ENCODE results near the gene COL15A1. TPM values are rescaled to one million over a fixed set of nuclear protein-coding genes. Genes with fewer than 3 reads are reported as not detected.
"Not testable (repeated sequence)": the region's sequence is repeated elsewhere in the genome, so short reads cannot be mapped to it uniquely, and the experiment has no call there.

Gene COL15A1
- total RNA-seq, 2 experiments from 2014 or later, result 0.06 TPM; not detected in 1

DNA sequence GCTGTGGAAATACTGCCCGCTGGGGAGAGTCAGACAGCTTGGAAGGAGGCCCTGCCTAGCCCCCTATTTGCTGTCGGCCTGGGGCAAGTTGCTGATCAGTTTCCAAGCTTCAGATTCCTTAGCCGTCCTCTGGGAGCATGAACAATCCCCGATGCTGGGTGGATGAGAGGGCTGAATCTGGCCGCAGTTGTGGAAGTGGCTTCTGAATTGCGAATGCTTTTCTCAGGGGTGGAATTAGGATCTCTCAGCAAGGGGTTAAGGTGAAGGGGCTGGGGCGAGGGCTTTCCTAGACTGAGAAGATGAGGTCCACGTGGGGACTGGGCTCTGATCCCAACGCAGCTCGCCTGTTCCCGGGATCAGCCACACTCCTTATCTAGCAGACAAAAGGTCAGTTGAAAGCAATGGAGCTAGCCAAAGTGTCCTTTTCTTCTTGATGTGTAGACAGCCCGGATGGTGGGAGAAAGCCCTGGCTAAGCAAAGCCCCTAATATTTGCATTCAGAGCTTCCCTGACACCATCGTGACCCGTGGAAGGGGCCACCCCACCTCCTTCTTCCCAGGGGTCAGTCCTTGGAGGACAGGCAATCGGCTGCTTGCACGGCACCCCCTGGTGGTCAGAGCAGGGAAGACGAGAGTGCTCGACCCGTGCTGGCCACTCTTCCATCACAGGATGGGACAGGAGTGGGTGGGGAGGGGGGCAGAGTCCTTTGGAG lies 54.9 kb downstream of the COL15A1 start:
- Mint-ChIP-seq H3K27me3 (no peaks in the 10 kb centered on the region), H3K9me3 (no peaks in the 10 kb centered on the region), H3K36me3 (no peaks in the 10 kb centered on the region), H3K4me3 (no peak overlapping the region), H3K27ac (no peak overlapping the region), H3K4me1 (peaks cover 17% of the 10 kb centered on the region)
- peak; percentile 60 for DNase-seq

DNA sequence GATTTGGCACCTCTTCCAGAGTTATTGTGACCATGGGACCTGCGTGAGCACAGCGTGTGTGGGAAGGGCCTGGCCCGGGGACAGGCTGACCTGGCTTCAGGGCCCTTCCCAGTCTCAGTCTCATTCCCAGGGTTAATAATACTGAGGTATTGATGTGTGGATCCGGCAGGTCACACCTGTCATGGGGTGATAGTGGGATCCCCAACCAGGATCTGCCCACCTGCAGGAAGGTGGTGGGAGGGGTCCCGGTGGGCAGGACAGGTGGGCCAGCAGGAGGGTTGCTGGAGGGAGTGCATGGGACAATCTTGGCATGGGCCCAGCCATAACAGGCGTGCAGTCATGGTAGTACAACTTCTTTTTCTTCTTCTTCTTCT lies 55.4 kb downstream of the COL15A1 start:
- Mint-ChIP-seq H3K27ac (no peak overlapping the region), H3K36me3 (no peaks in the 10 kb centered on the region), H3K27me3 (no peaks in the 10 kb centered on the region), H3K4me1 (peaks cover 14% of the 10 kb centered on the region), H3K9me3 (no peaks in the 10 kb centered on the region), H3K4me3 (no peak overlapping the region)
- DNase-seq, result no peak

DNA sequence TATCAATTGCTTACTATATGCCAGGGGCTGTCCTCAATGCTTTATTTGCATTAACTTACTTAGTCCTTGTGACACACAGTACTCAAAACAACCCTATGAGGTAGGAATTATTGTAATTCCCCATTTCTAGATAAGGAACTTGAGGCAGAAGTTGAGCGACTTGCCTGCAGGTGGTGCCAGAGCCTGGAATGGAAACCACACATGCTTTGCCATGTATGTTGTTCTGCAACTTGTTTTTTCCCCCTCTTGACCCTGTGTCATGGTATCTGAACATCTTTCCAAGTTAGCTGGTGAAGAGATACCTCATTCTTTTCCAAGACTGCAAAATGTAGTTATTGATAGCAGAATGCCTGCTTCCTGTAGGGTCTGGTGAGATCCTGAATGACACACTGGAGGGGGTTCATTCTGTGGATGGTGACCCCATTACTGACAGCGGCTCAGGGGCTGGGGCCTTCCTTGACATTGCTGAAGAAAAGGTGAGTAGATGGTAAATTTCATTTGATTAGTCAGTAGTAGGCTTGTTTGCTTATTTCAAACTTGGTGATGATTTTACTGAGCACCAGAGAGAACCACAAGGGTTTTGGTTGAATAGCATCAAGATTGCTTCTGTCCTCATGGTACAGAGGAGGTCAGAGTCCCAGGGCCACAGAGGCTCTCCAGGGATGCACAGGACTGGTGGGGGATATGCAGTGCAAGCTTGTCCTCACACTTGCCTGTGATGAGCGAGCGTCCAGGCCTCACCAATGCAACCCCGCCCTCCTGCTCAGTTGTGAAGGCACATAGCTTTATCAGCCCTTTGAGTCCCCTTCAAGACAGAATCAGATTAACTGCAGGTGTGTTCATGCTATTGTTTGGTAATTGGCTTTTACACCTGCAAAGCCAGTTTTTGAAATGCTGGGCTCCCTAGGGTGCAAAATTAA lies 57.0 kb downstream of the COL15A1 start:
- Mint-ChIP-seq H3K9me3 (no peaks in the 10 kb centered on the region), H3K27ac (no peak overlapping the region), H3K27me3 (no peaks in the 10 kb centered on the region)

DNA sequence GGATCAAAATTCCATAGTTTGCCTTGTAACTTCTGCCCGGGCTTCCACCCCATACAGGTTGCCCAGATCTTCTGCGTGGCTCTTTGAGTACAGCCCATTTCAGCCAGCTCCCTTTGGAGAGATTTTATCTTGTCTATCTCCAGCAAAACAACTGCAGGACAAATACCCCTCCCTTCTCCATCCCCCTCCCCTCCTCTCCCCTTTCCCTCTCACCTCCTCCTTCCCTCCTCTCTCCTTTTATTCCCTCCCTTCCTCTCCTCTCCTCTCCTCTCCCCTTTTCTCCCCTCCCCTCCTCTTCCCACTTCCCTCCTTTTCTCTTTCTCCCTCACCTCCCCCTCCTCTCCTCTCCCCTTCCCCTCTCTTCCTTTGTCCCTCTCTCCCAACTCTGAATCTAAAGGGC lies 58.2 kb downstream of the COL15A1 start:
- DNase-seq, result no peak
- peaks cover 14% of the 10 kb centered on the region for H3K4me1 Mint-ChIP-seq
- no peak overlapping the region for H3K4me3 Mint-ChIP-seq
- no peaks in the 10 kb centered on the region for H3K27me3 Mint-ChIP-seq
- H3K36me3 Mint-ChIP-seq, result no peaks in the 10 kb centered on the region
- H3K9me3 Mint-ChIP-seq, result no peaks in the 10 kb centered on the region
- no peak overlapping the region for H3K27ac Mint-ChIP-seq

More for the DNA sequence above, 57.0 kb downstream of the COL15A1 start:
- Mint-ChIP-seq H3K4me1 (peaks cover 14% of the 10 kb centered on the region), H3K4me3 (no peak overlapping the region), H3K36me3 (no peaks in the 10 kb centered on the region)
- peak; percentile 39 for DNase-seq

DNA sequence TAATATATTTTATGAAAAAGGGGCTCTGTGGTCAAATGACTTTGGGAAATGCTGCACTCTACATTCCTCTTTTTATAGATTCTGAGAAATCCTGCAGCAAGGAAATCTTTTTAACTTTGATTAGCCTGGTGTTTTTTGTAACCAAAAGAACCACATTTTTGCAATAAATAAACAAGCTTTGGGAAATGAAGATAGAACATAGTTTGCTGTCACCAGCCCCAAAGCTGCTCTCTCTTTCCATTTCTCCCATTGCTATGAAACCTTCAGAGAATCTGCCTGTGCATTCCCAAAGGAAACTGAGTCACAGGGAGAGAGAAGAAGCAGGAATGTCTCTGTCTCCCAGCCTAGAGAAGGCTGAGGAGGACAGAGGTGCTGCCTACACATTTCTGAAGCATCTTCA lies 59.0 kb downstream of the COL15A1 start:
- Mint-ChIP-seq H3K36me3 (no peaks in the 10 kb centered on the region), H3K27ac (no peak overlapping the region), H3K4me3 (no peak overlapping the region), H3K9me3 (no peaks in the 10 kb centered on the region), H3K27me3 (no peaks in the 10 kb centered on the region), H3K4me1 (peaks cover 13% of the 10 kb centered on the region)
- DNase-seq, result no peak

DNA sequence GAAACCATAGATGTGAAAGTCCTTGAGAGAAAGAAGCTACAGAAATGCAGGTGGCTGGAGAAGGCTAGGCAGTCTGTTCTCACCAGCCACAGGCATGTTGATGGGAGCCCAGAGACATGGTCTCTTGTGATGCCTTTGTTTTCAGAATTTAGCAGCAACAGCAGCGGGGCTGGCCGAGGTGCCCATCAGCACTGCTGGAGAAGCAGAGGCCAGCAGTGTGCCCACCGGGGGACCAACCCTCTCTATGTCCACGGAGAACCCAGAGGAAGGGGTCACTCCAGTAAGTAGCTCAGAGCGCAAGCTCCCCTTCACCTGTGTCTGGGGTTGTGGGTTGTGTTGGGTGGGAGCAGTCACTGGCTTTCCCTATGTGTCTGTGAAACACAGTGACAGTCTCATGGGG lies 59.6 kb downstream of the COL15A1 start:
- Mint-ChIP-seq H3K4me3 (no peak overlapping the region), H3K27ac (no peak overlapping the region), H3K4me1 (peaks cover 12% of the 10 kb centered on the region), H3K36me3 (no peaks in the 10 kb centered on the region), H3K27me3 (no peaks in the 10 kb centered on the region), H3K9me3 (no peaks in the 10 kb centered on the region)
- no peak for DNase-seq

DNA sequence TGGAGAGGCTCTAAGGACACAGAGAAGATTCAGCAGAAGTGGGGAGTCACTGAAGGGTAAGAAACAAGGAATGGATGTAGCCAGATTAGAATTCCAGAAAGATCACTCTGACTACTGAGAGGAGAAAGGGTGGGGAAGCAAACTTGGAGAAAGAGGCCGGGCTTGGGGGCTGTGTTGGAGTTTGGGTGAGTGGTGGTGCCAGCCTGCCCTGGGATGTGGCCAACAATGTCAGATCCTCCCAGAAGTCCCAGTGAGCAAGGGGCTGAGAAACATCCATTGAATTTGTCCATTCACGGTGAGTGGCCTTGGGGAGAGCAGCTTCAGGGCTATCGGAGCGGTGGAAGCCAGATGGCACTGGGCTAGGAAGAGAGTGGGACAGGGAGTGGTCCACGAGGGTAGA lies 60.4 kb downstream of the COL15A1 start:
- DNase-seq, result no peak
- Mint-ChIP-seq H3K4me3 (no peak overlapping the region), H3K27me3 (no peaks in the 10 kb centered on the region), H3K9me3 (no peaks in the 10 kb centered on the region), H3K27ac (no peak overlapping the region), H3K36me3 (no peaks in the 10 kb centered on the region), H3K4me1 (peaks cover 12% of the 10 kb centered on the region)

DNA sequence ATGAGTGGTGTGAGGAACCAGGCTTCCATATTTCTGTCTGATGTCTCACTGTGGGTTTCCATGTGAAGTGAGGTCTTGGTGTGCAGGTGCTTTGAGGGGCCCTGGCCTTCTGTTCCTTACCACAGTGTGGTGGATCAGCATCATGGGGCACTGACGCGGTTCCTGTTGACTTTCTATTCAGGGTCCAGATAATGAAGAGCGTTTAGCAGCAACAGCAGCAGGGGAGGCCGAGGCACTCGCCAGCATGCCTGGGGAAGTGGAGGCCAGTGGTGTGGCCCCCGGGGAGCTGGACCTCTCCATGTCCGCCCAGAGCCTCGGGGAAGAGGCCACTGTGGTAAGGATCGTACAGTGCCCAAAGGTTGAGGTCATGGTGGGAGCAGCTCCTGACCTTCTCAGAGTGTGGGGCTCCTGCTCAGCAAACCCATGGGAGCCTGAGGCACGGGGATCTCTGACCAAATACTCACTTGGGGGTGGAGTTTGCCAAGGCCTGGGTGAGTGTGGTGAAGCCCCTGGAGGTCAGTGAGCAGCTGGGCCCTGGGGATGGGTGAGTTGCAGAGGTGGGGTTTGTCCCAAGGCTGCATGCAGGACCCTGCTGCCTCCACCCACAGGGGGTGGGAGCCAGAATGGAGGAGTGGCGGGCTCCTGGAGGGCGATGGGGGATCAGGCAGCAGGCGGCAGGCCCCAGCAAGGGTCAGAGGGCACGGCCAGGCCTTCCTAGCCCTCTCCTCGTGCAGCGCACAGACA lies 61.2 kb downstream of the COL15A1 start:
- H3K27me3 Mint-ChIP-seq, result no peaks in the 10 kb centered on the region
- no peak for DNase-seq
- H3K4me3 Mint-ChIP-seq, result no peak overlapping the region

DNA sequence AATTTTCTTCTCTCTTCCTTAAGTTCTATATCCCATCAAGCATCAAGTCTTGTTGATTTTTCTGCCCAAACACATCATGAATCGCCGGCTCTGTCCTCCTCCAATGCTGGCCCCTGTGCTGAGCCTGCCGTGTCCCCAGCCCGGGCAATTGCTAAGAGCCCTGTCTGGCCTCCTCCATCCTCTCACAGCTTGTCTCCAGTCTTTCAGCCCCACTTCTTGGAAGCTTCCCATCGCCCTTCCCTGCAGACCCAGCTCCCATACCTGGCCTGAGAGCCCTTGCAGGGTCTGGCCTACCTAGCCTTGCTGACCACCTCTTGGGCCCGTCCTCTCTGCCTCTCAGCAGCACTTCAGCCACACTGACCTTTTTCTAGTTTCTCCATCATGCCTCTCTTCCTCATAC lies 61.9 kb downstream of the COL15A1 start:
- Mint-ChIP-seq H3K27ac (no peak overlapping the region), H3K27me3 (no peaks in the 10 kb centered on the region), H3K36me3 (peaks cover 5% of the 10 kb centered on the region), H3K9me3 (peaks cover 5% of the 10 kb centered on the region), H3K4me1 (peaks cover 7% of the 10 kb centered on the region), H3K4me3 (no peak overlapping the region)
- no peak for DNase-seq

More for the DNA sequence above, 61.2 kb downstream of the COL15A1 start:
- H3K9me3 Mint-ChIP-seq, result peaks cover under 1% of the 10 kb centered on the region
- H3K36me3 Mint-ChIP-seq, result peaks cover under 1% of the 10 kb centered on the region
- peaks cover 12% of the 10 kb centered on the region for H3K4me1 Mint-ChIP-seq
- no peak overlapping the region for H3K27ac Mint-ChIP-seq

DNA sequence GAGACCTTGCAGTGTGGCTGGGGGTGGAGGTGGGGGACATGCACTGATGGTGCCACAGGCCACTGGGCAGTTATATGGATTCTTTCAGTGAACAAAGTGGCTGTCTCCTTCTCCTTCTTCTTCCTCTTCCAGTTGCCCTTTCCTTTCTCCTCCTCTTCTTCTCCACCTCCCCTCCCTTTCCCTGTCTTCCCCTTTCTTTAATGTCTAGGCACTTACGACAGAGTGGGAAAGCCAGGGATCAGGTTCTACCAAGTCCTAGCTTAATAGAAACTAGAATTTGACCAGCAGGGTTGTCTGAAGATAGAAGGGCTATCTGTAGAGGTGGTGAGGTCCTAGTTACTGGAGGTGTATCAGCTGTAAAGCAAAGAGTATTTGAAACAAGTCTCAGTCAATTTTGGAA lies 62.8 kb downstream of the COL15A1 start:
- H3K4me3 Mint-ChIP-seq, result no peak overlapping the region
- H3K27ac Mint-ChIP-seq, result no peak overlapping the region
- peaks cover 1% of the 10 kb centered on the region for H3K4me1 Mint-ChIP-seq
- peaks cover 11% of the 10 kb centered on the region for H3K9me3 Mint-ChIP-seq
- DNase-seq, result no peak
- no peaks in the 10 kb centered on the region for H3K27me3 Mint-ChIP-seq
- peaks cover 5% of the 10 kb centered on the region for H3K36me3 Mint-ChIP-seq

DNA sequence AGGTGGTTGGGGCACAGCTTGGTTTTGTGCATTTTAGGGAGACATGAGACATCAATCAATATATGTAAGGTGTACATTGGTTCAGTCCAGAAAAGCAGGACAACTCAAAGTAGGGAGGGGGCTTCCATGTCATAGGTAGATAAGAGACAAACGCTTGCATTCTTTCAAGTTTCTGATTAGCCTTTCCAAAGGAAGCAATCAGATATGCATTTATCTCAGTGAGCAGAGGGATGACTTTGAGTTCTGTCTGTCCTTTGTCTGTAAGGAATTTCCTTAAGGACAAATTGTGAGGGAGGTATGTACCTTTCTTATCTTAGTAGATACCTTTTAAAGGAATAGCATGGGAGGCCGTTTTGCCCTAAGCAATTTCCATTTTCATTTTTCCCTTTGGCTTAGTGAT lies 63.3 kb downstream of the COL15A1 start:
- Mint-ChIP-seq H3K27me3 (no peaks in the 10 kb centered on the region), H3K4me1 (no peaks in the 10 kb centered on the region), H3K9me3 (peaks cover 11% of the 10 kb centered on the region), H3K4me3 (no peak overlapping the region), H3K27ac (no peak overlapping the region), H3K36me3 (peaks cover 5% of the 10 kb centered on the region)
- DNase-seq, result no peak

DNA sequence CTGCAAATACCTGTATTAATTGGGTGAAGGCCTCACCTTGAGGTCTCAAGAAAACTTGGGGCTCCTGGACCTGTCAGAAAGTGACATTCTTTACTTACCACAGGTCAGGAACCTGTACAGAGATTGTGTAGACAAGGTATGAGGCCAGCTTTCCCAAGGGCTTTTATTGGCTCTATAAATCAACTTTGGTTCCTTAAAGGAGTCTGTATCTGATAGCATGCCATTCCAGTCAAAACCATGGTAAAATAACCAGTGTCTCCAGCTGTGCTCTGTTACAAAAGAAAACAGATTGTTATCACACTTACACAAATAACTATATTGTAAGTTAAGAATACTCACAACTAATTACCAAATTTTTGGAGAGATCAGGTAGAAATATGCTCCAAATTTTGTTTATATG lies 64.5 kb downstream of the COL15A1 start:
- Mint-ChIP-seq H3K27me3 (no peaks in the 10 kb centered on the region), H3K36me3 (peaks cover 11% of the 10 kb centered on the region), H3K4me1 (peaks cover 4% of the 10 kb centered on the region), H3K27ac (no peak overlapping the region), H3K9me3 (peaks cover 18% of the 10 kb centered on the region), H3K4me3 (no peak overlapping the region)
- DNase-seq, result no peak

DNA sequence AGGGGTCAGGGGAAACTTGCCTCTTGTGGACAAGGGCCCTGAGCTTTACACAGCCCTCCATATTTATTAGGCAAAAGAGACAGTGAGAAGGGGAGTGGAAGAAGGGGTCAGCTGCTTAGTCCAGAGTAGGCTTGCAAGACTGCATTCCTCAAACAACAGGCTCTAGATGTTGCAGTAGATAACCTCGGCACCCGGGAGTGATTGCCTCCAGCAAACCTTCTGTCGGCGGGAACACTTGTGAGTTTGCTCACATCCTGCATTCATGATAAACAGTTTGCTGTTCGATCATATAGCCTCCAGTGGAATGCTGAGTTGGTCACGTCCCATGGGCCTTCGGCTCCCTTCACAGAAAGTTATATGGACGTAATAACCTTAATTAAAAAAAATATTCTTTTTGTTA lies 66.7 kb downstream of the COL15A1 start:
- not testable (repeated sequence) for H3K4me3 Mint-ChIP-seq, H3K27ac Mint-ChIP-seq, DNase-seq, H3K27me3 Mint-ChIP-seq
- peaks cover 19% of the 10 kb centered on the region for H3K9me3 Mint-ChIP-seq
- peaks cover 18% of the 10 kb centered on the region for H3K4me1 Mint-ChIP-seq
- peaks cover 12% of the 10 kb centered on the region for H3K36me3 Mint-ChIP-seq

DNA sequence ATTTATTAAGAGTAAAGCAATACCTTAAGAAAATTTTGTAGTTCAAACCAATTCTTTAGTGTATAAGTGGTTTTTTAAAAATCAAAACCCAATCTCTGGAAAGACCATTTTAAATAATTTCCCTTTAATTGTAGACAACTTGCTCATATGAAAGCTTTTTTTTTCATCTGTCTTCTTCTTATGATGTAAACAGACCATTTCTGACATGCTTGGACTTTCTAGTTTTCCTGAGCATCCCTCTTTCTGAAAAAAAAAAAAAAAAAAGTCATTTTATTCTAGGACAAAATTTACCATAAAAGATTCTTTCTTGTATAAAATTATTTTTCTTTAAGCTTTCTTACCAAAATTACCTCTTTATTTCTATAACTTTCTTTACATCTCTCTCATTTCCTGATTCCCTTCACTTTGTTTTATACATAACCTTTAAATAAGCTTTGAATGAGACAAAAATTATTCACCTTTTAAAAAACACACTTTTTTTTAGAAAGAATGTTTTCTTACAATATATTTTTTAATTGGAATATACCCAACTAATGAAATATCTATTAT lies 67.5 kb downstream of the COL15A1 start:
- Mint-ChIP-seq H3K36me3 (peaks cover 12% of the 10 kb centered on the region), H3K27ac (no peak overlapping the region)

More for the DNA sequence above, 67.5 kb downstream of the COL15A1 start:
- no peaks in the 10 kb centered on the region for H3K27me3 Mint-ChIP-seq
- peaks cover 19% of the 10 kb centered on the region for H3K9me3 Mint-ChIP-seq
- DNase-seq, result no peak
- H3K4me1 Mint-ChIP-seq, result peaks cover 19% of the 10 kb centered on the region
- no peak overlapping the region for H3K4me3 Mint-ChIP-seq
